GF-D8 (cell line): Measurements from ENCODE around the gene TMED7.
"Not testable (repeated sequence)": the region's sequence is repeated elsewhere in the genome, so short reads cannot be mapped to it uniquely, and the experiment has no call there.

Experiments
- DNase-seq: peaks from one replicate; lab custom pipeline; 2025; lab: John Stamatoyannopoulos, UW

Gene TMED7

GRCh38 chr5:115625579-115626444 lies at the start of gene TMED7:
Gene TMED7, minus strand, starts transcription at chr5:115626036. Its CDS starts 244 bp downstream, at chr5:115625792.
- DNase-seq: peak; percentile 82

- DNase-seq: not testable (repeated sequence)
Observed at GRCh38 chr5:115674782-115675181, 48.9 kb upstream of the TMED7 start.

- DNase-seq: no peak
Observed at GRCh38 chr5:115673596-115673995, 47.8 kb upstream of the TMED7 start.

- no peak for DNase-seq
Observed at GRCh38 chr5:115671939-115672338, 46.1 kb upstream of the TMED7 start.

- no peak for DNase-seq
Observed at GRCh38 chr5:115666023-115666422, 40.2 kb upstream of the TMED7 start.

GRCh38 chr5:115661563-115661962 lies 35.7 kb upstream of the TMED7 start:
- DNase-seq: no peak

- DNase-seq: no peak
Observed at GRCh38 chr5:115661101-115661500, 35.3 kb upstream of the TMED7 start.

GRCh38 chr5:115657881-115658233 lies 32.0 kb upstream of the TMED7 start:
- DNase-seq: no peak

GRCh38 chr5:115657125-115657880 lies 31.5 kb upstream of the TMED7 start:
- no peak for DNase-seq

GRCh38 chr5:115656404-115656803 lies 30.6 kb upstream of the TMED7 start:
- no peak for DNase-seq

GRCh38 chr5:115655994-115656393 lies 30.2 kb upstream of the TMED7 start:
- no peak for DNase-seq

GRCh38 chr5:115649541-115649940 lies 23.7 kb upstream of the TMED7 start:
- DNase-seq: no peak

GRCh38 chr5:115648056-115648455 lies 22.2 kb upstream of the TMED7 start:
- DNase-seq: no peak

GRCh38 chr5:115645386-115645785 lies 19.6 kb upstream of the TMED7 start:
- DNase-seq: not testable (repeated sequence)

GRCh38 chr5:115644046-115644445 lies 18.2 kb upstream of the TMED7 start:
- no peak for DNase-seq

GRCh38 chr5:115641948-115642347 lies 16.1 kb upstream of the TMED7 start:
- DNase-seq: no peak

- DNase-seq: no peak
Observed at GRCh38 chr5:115640274-115640673, 14.4 kb upstream of the TMED7 start.

GRCh38 chr5:115639377-115639776 lies 13.5 kb upstream of the TMED7 start:
- no peak for DNase-seq

- DNase-seq: no peak
Observed at GRCh38 chr5:115637507-115637906, 11.7 kb upstream of the TMED7 start.

- no peak for DNase-seq
Observed at GRCh38 chr5:115636008-115636407, 10.2 kb upstream of the TMED7 start.

GRCh38 chr5:115634343-115635132 lies 8.7 kb upstream of the TMED7 start:
- DNase-seq: peak; percentile 27

- no peak for DNase-seq
Observed at GRCh38 chr5:115629903-115630302, 4.1 kb upstream of the TMED7 start.
